K562 (cell line): ENCODE measurements around the gene HIPK2. TPM values are rescaled to one million over a fixed set of nuclear protein-coding genes. Genes with fewer than 3 reads are reported as not detected.

Source experiments
- ATAC-seq: fragments of 200-7000 bp; cut with Tn5 transposase; 3 replicates; pipeline ENCODE4 v1.9.1; 2020; ENCODE audit warnings: moderate library complexity
- BruUV-seq: library from RNA; stranded (reverse); fragments of 400-500 nt; replicated peaks from 2 replicates; lab custom pipeline; 2021; lab: Mats Ljungman, UMichigan
- CTCF ChIA-PET: fragments of 300-600 bp; formaldehyde crosslinking; extraction: SDS; loops from one replicate; lab custom pipeline; 2021; ENCODE audit warnings: low intra/inter-chr PET ratio; lab: Yijun Ruan, JAX
- POLR2A ChIA-PET: fragments of 300-600, 350-650 bp; sonication (Branson Sonifier 250); formaldehyde crosslinking; extraction: SDS; loops from one replicate; lab custom pipeline; 2021; ENCODE audit warnings: antibody characterized with exemption, inconsistent platforms; lab: Yijun Ruan, JAX
- DNase-seq, 4 experiments: peaks; one replicate each; pipeline versions ENCODE4 v3.0.0 to v3.0.0-alpha.2; 2011 to 2018; ENCODE audit warnings: low spot score in 3 of 4, mixed read lengths in 3 of 4; ENCODE audit errors: extremely low read depth in 1 of 4
- FAIRE-seq: peaks from 2 replicates; lab custom pipeline; 2011; peaks lifted over from hg19 to GRCh38; lab: Jason Lieb, UNC
- H2AFZ ChIP-seq: 2 replicates; pipeline ENCODE4 v1.6.0; 2011; ENCODE audit warnings: low read depth, low read length, control low read depth, inconsistent platforms
- H3K27ac ChIP-seq: fragments of 200-600 bp; 3 replicates; pipeline ENCODE4 v1.8.0; 2011; ENCODE audit warnings: low read depth, mild to moderate bottlenecking, control low read depth, inconsistent platforms, low read length, moderate library complexity, mixed read lengths; ENCODE audit errors: extremely low read depth
- H3K27me3 ChIP-seq, 2 experiments: fragments of 300-600 bp in 1 of 2; 2 replicates in 1 of 2; 3 replicates in 1 of 2; pipeline versions ENCODE4 v1.6.0 to v1.8.0; 2011; ENCODE audit warnings: inconsistent platforms in 2 of 2, low read length in 2 of 2, mild to moderate bottlenecking in 1 of 2, mixed read lengths in 1 of 2, moderate library complexity in 1 of 2; ENCODE audit not compliant: control insufficient read depth in 2 of 2, insufficient read depth in 2 of 2
- H3K36me3 ChIP-seq: fragments of 300-600 bp; 3 replicates; pipeline ENCODE4 v1.8.0; 2011; ENCODE audit warnings: mild to moderate bottlenecking, low read length, inconsistent platforms; ENCODE audit not compliant: control insufficient read depth, insufficient read depth
- H3K4me1 ChIP-seq, 2 experiments: fragments of 200-600 bp in 1 of 2; replicated peaks in 1 of 2; 2 replicates in 1 of 2; 3 replicates in 1 of 2; pipeline versions ENCODE4 v1.5.1 to v1.8.0; 2011; ENCODE audit warnings: inconsistent platforms in 2 of 2, low read length in 2 of 2, mild to moderate bottlenecking in 1 of 2, mixed read lengths in 1 of 2, moderate library complexity in 1 of 2; ENCODE audit not compliant: control insufficient read depth in 2 of 2, insufficient read depth in 2 of 2
- H3K4me2 ChIP-seq: 2 replicates; pipeline ENCODE4 v1.6.1; 2011; ENCODE audit warnings: low read length, control low read depth, inconsistent platforms, mixed read lengths; ENCODE audit not compliant: insufficient read depth
- H3K4me3 ChIP-seq: fragments of 200-600 bp; sonication (generic), shearing (Covaris generic); 2 replicates; pipeline ENCODE4 v1.5.1; 2016; ENCODE audit warnings: control low read depth, inconsistent platforms
- H3K79me2 ChIP-seq: fragments of 200-600 bp; 3 replicates; pipeline ENCODE4 v1.8.0; 2011; ENCODE audit warnings: low read length, inconsistent platforms; ENCODE audit not compliant: control insufficient read depth, insufficient read depth
- H3K9ac ChIP-seq, 2 experiments: 2 replicates each; pipeline versions ENCODE4 v1.6.0 to v1.6.1; 2011; ENCODE audit warnings: low read depth in 2 of 2, low read length in 2 of 2, control low read depth in 1 of 2, inconsistent platforms in 1 of 2, mild to moderate bottlenecking in 1 of 2, mixed read lengths in 1 of 2; ENCODE audit not compliant: insufficient read depth in 1 of 2
- H3K9me1 ChIP-seq: one replicate; pipeline ENCODE4 v1.6.0; 2011; ENCODE audit warnings: inconsistent platforms, mild to moderate bottlenecking, low read length, moderate library complexity; ENCODE audit not compliant: control insufficient read depth, insufficient read depth
- H3K9me3 ChIP-seq: replicated peaks from 2 replicates; pipeline ENCODE4 v1.5.1; 2011; ENCODE audit warnings: low read depth, low read length, inconsistent platforms; ENCODE audit not compliant: control insufficient read depth, insufficient read depth
- H4K20me1 ChIP-seq: replicated peaks from 2 replicates; pipeline ENCODE4 v1.6.1; 2011; ENCODE audit warnings: low read length, inconsistent platforms, mixed read lengths; ENCODE audit not compliant: control insufficient read depth, insufficient read depth
- C11orf30 ChIP-seq: fragments of 450-650 bp; IDR thresholded peaks from 2 replicates; pipeline ENCODE4 v1.6.1; 2016; ENCODE audit warnings: low read depth, mild to moderate bottlenecking
- CEBPG ChIP-seq, 3 experiments: fragments of 200-800 bp in 1 of 3; sonication (Bioruptor generic) in 1 of 3; sonication (generic) in 1 of 3; formaldehyde crosslinking in 1 of 3; IDR thresholded peaks in 2 of 3; conservative IDR thresholded peaks in 1 of 3; 2 replicates each; pipeline versions ENCODE4 v1.6.1 to v1.8.0; 2016 to 2022; ENCODE audit warnings: missing compliant biosample characterization in 2 of 3, missing genetic modification characterization in 2 of 3, mild to moderate bottlenecking in 1 of 3, missing genetic modification reagents in 1 of 3
- ID3 ChIP-seq, 2 experiments: fragments of 250-450 bp in 1 of 2; fragments of 450-650 bp in 1 of 2; sonication (Bioruptor Pico) in 1 of 2; IDR thresholded peaks; 2 replicates each; pipeline versions ENCODE4 v1.6.1 to v1.8.0; 2016 to 2021; ENCODE audit warnings: mild to moderate bottlenecking in 2 of 2, moderate library complexity in 2 of 2, missing compliant biosample characterization in 1 of 2, missing genetic modification characterization in 1 of 2
- MAFF ChIP-seq: IDR thresholded peaks from 2 replicates; pipeline ENCODE4 v1.6.1; 2012; ENCODE audit warnings: low read length, improper control_type of control experiment
- MAFG ChIP-seq: fragments of 450-650 bp; conservative IDR thresholded peaks from 2 replicates; pipeline ENCODE4 v1.6.1; 2016; ENCODE audit warnings: missing genetic modification characterization, missing compliant biosample characterization
- MAFK ChIP-seq: IDR thresholded peaks from 2 replicates; pipeline ENCODE4 v1.6.1; 2011; ENCODE audit warnings: low read length, improper control_type of control experiment
- MBD2 ChIP-seq: sonication (generic); IDR thresholded peaks from 2 replicates; pipeline ENCODE4 v1.6.1; 2016; ENCODE audit warnings: low read depth, borderline replicate concordance
- PHF21A ChIP-seq: fragments of 450-650 bp; IDR thresholded peaks from 2 replicates; pipeline ENCODE4 v1.6.1; 2017; ENCODE audit warnings: low read depth, borderline replicate concordance
- RAD21 ChIP-seq, 2 experiments: fragments of 250-450 bp in 1 of 2; fragments of 450-650 bp in 1 of 2; sonication (Bioruptor Pico) in 1 of 2; formaldehyde crosslinking in 1 of 2; IDR thresholded peaks in 1 of 2; conservative IDR thresholded peaks in 1 of 2; 2 replicates each; pipeline versions ENCODE4 v1.4.0 to v1.8.0; 2020 to 2022; ENCODE audit warnings: mild to moderate bottlenecking in 2 of 2, moderate library complexity in 1 of 2
- ZHX1 ChIP-seq: fragments of 150-350 bp; conservative IDR thresholded peaks from 2 replicates; pipeline ENCODE4 v1.6.1; 2014; ENCODE audit warnings: low read length
- ZNF316 ChIP-seq: fragments of 450-650 bp; IDR thresholded peaks from 2 replicates; pipeline ENCODE4 v1.6.1; 2016
- ZNF507 ChIP-seq: conservative IDR thresholded peaks from 2 replicates; pipeline ENCODE4 v1.6.1; 2017; ENCODE audit warnings: missing genetic modification characterization, missing compliant biosample characterization
- WGBS: fragments of 100-300 bp; shearing (Covaris generic); methylation state at CpG from one replicate; pipeline ENCODE4 v1.1.6; 2016; ENCODE audit warnings: low coverage, mixed read lengths; ENCODE audit not compliant: insufficient coverage; ENCODE audit errors: missing lambda C conversion rate; 5-methylcytosine and 5-hydroxymethylcytosine counted together
- in situ Hi-C: fragments of 300-500 bp; cut with MboI; formaldehyde crosslinking; loops from 4 replicates; pipeline ENCODE4 v1.15.0; 2018; ENCODE audit warnings: inconsistent platforms, mixed read lengths
- intact Hi-C: fragments of 100-400 bp; cut with micrococcal nuclease; formaldehyde crosslinking; loops from 2 replicates; pipeline ENCODE4 v1.14.2; 2022
- polyA plus RNA-seq, 8 experiments: library from polyadenylated mRNA; depleted of rRNA in 4 of 8; stranded (reverse) in 5 of 8; unstranded in 3 of 8; fragments of >200 nt; fragmentation: Nextera tagmentation in 2 of 8; fragmentation: Illumina TruSeq in 1 of 8; extraction: Ambion mirVana in 2 of 8; extraction: Trizol in 1 of 8; gene quantifications; 2 replicates each; pipeline versions ENCODE4 v1.2.1 to v1.2.3, GENCODE V29; 2011 to 2014; ENCODE audit warnings: inconsistent platforms in 1 of 8, missing spikeins in 1 of 8
- total RNA-seq, 7 experiments: library from RNA; depleted of rRNA in 6 of 7; stranded (reverse); fragments of >200 nt in 6 of 7; fragmentation: Illumina TruSeq in 2 of 7; extraction: Trizol in 2 of 7; gene quantifications; 2 replicates each; pipeline versions ENCODE4 v1.2.1 to v1.2.3, GENCODE V29; 2011 to 2021; ENCODE audit warnings: low replicate concordance in 1 of 7

The HIPK2 gene
- total and polyA plus RNA-seq, 9 of the 15 experiments (the other 6 are each of a cell fraction or from before 2014, with no cell fraction given), result 0.69 to 19.8 (median 5.1) TPM

GRCh38 chr7:139767561-139767982 is 10.2 kb downstream of the HIPK2 start:
- no peak overlapping the region for H3K4me3 ChIP-seq
- intact Hi-C loops, result no loop called here
- POLR2A ChIA-PET, result interaction anchor here (0.6 to 2.2 kb wide), 8 partner anchors 10 to 209 kb away, joined by 3 to 7 read pairs (median 4); partner anchors contain the start of gene HIPK2
- no peak overlapping the region for H3K27ac ChIP-seq
- H3K36me3 ChIP-seq, result peaks cover 7% of the 10 kb centered on the region; the same call in 1 of the 3 replicates
- peaks cover 5% of the 10 kb centered on the region; the same call in 1 of the 3 replicates for H3K79me2 ChIP-seq
- ATAC-seq, result peak; percentile 36
- H2AFZ ChIP-seq, result no peak overlapping the region
- FAIRE-seq, result no peak
- H3K9me3 ChIP-seq, result no peaks in the 10 kb centered on the region
- TF ChIP-seq PHF21A, result no peak
- no peak for TF ChIP-seq CEBPG (CRISPR knock-in tag; IDR thresholded peaks at IDR 0.05)
- TF ChIP-seq CEBPG (tag; conservative IDR thresholded peaks at IDR 0.05 in 1 of 2, IDR thresholded peaks at IDR 0.05 in 1 of 2), result peak in 1 of 2 experiments; percentile 36; a peak in 1 of 4 replicates
- H3K9me1 ChIP-seq, result peaks cover 4% of the 10 kb centered on the region
- in situ Hi-C loops, result no loop called here
- peaks cover 29% of the 10 kb centered on the region for H4K20me1 ChIP-seq
- no TSS peak for BruUV-seq
- H3K4me2 ChIP-seq, result no peak overlapping the region
- no peaks in the 10 kb centered on the region; a peak in 1 of 5 replicates for H3K27me3 ChIP-seq
- H3K4me1 ChIP-seq, result peaks cover 0 to 3% of the 10 kb centered on the region in 2 experiments; a peak in 3 of 5 replicates
- H3K9ac ChIP-seq, result peak overlapping the region in 1 of 2 experiments; percentile 39; a peak in 2 of 4 replicates
- CTCF ChIA-PET, result no interaction called here
- DNase-seq, result no peak

GRCh38 chr7:139765143-139765542 is 12.7 kb downstream of the HIPK2 start:
- intact Hi-C loops, result no loop called here
- ATAC-seq (no peak), DNase-seq (no peak), FAIRE-seq (no peak)
- Histone ChIP-seq H3K79me2 (peaks cover 10% of the 10 kb centered on the region; the same call in 1 of the 3 replicates), H3K9ac (no peak overlapping the region), H3K9me3 (no peaks in the 10 kb centered on the region), H3K4me3 (no peak overlapping the region), H3K4me2 (no peak overlapping the region), H3K27ac (no peak overlapping the region), H2AFZ (no peak overlapping the region), H4K20me1 (peaks cover 34% of the 10 kb centered on the region), H3K36me3 (peaks cover 7% of the 10 kb centered on the region; the same call in 1 of the 3 replicates), H3K9me1 (peaks cover 4% of the 10 kb centered on the region), H3K27me3 (no peaks in the 10 kb centered on the region; a peak in 1 of 5 replicates), H3K4me1 (peaks cover 0 to 3% of the 10 kb centered on the region in 2 experiments; a peak in 3 of 5 replicates)
- 19% methylated on average over 2 of the region's 2 CpGs for WGBS
- in situ Hi-C loops, result no loop called here
- ChIA-PET POLR2A (interaction anchor here (0.6 to 1.6 kb wide), 4 partner anchors 9 to 40 kb away, joined by 3 to 4 read pairs (median 4); no protein-coding TSS in a partner anchor), CTCF (no interaction called here)
- no TSS peak for BruUV-seq
- TF ChIP-seq ZHX1 (no peak), ZNF316 (peak; percentile 93), MAFF (peak; percentile 73), C11orf30 (peak; percentile 81), RAD21 (CRISPR knock-in tag; conservative IDR thresholded peaks at IDR 0.05 in 1 of 2, IDR thresholded peaks at IDR 0.05 in 1 of 2) (no peak), MAFG (tag) (peak; percentile 75), ZNF507 (tag) (no peak), MAFK (peak; percentile 61), ID3 (CRISPR knock-in tag; IDR thresholded peaks at IDR 0.05) (no peak), ID3 (tag; IDR thresholded peaks at IDR 0.05) (no peak), MBD2 (no peak)
